H9 (cell line): ENCODE measurements around the gene PRKAR1A. TPM values are rescaled to one million over a fixed set of nuclear protein-coding genes. Genes with fewer than 3 reads are reported as not detected.

Source experiments
- DNase-seq: peaks from one replicate; pipeline ENCODE4 v3.0.0-alpha.2; 2017
- H2AFZ ChIP-seq: one replicate; pipeline ENCODE4 v1.6.1; 2013; ENCODE audit warnings: mild to moderate bottlenecking, low read length, control low read depth, moderate library complexity
- H2AK5ac ChIP-seq: 2 replicates; pipeline ENCODE4 v1.6.1; 2013; ENCODE audit warnings: low read length, control low read depth, mixed read lengths; ENCODE audit not compliant: insufficient read length
- H2BK120ac ChIP-seq: one replicate; pipeline ENCODE4 v1.6.1; 2013; ENCODE audit warnings: low read depth, mild to moderate bottlenecking, low read length, control low read depth, inconsistent platforms; ENCODE audit not compliant: poor library complexity, severe bottlenecking
- H2BK12ac ChIP-seq: 2 replicates; pipeline ENCODE4 v1.6.1; 2013; ENCODE audit warnings: low read length, control low read depth, mixed read lengths, low read depth; ENCODE audit not compliant: insufficient read length
- H2BK15ac ChIP-seq: 2 replicates; pipeline ENCODE4 v1.6.1; 2013; ENCODE audit warnings: low read depth, low read length, control low read depth
- H2BK20ac ChIP-seq: one replicate; pipeline ENCODE4 v1.6.1; 2013; ENCODE audit warnings: low read depth, mild to moderate bottlenecking, low read length, control low read depth, inconsistent platforms; ENCODE audit not compliant: poor library complexity, severe bottlenecking
- H2BK5ac ChIP-seq: 2 replicates; pipeline ENCODE4 v1.6.1; 2013; ENCODE audit warnings: low read length, control low read depth, mixed read lengths; ENCODE audit not compliant: insufficient read length
- H3K14ac ChIP-seq: 2 replicates; pipeline ENCODE4 v1.6.1; 2013; ENCODE audit warnings: low read length, control low read depth; ENCODE audit not compliant: insufficient read depth
- H3K18ac ChIP-seq: 2 replicates; pipeline ENCODE4 v1.6.1; 2013; ENCODE audit warnings: low read depth, mild to moderate bottlenecking, mixed read lengths, low read length, control low read depth; ENCODE audit not compliant: insufficient read length
- H3K23ac ChIP-seq: 2 replicates; pipeline ENCODE4 v1.6.1; 2013; ENCODE audit warnings: low read length, control low read depth, mixed read lengths, low read depth; ENCODE audit not compliant: insufficient read length
- H3K23me2 ChIP-seq: 2 replicates; pipeline ENCODE4 v1.6.1; 2013; ENCODE audit warnings: low read depth, mild to moderate bottlenecking, mixed read lengths, low read length, control low read depth; ENCODE audit not compliant: insufficient read length, poor library complexity, severe bottlenecking
- H3K27ac ChIP-seq: 2 replicates; pipeline ENCODE4 v1.5.1; 2013; ENCODE audit warnings: low read length, control low read depth, mixed read lengths, low read depth; ENCODE audit not compliant: insufficient read length
- H3K27me3 ChIP-seq: 2 replicates; pipeline ENCODE4 v1.6.1; 2013; ENCODE audit warnings: low read length, control low read depth, inconsistent platforms; ENCODE audit not compliant: insufficient read depth
- H3K4ac ChIP-seq: 2 replicates; pipeline ENCODE4 v1.6.1; 2013; ENCODE audit warnings: low read depth, mild to moderate bottlenecking, control low read depth, inconsistent platforms, low read length, moderate library complexity
- H3K4me1 ChIP-seq: 2 replicates; pipeline ENCODE4 v1.6.1; 2013; ENCODE audit warnings: low read length, control low read depth, inconsistent platforms; ENCODE audit not compliant: insufficient read depth
- H3K4me2 ChIP-seq: 2 replicates; pipeline ENCODE4 v1.6.1; 2013; ENCODE audit warnings: low read length, control low read depth, mixed read lengths; ENCODE audit not compliant: insufficient read length, insufficient read depth
- H3K56ac ChIP-seq: 2 replicates; pipeline ENCODE4 v1.6.1; 2013; ENCODE audit warnings: low read depth, mild to moderate bottlenecking, mixed read lengths, low read length, control low read depth; ENCODE audit not compliant: insufficient read length
- H3K79me1 ChIP-seq: 2 replicates; pipeline ENCODE4 v1.6.1; 2013; ENCODE audit warnings: low read depth, mild to moderate bottlenecking, moderate library complexity, low read length, control low read depth, inconsistent platforms; ENCODE audit not compliant: insufficient read depth, poor library complexity, severe bottlenecking
- H3K79me2 ChIP-seq: 2 replicates; pipeline ENCODE4 v1.6.1; 2013; ENCODE audit warnings: low read length, control low read depth, inconsistent platforms; ENCODE audit not compliant: insufficient read depth
- H3K9ac ChIP-seq: 2 replicates; pipeline ENCODE4 v1.6.1; 2013; ENCODE audit warnings: low read length, control low read depth, mixed read lengths; ENCODE audit not compliant: insufficient read length; ENCODE audit errors: extremely low read depth
- H3K9me3 ChIP-seq: one replicate; pipeline ENCODE4 v1.6.1; 2013; ENCODE audit warnings: low read depth, low read length, inconsistent platforms; ENCODE audit not compliant: control insufficient read depth
- H3T11ph ChIP-seq: one replicate; pipeline ENCODE4 v1.6.1; 2013; ENCODE audit warnings: mild to moderate bottlenecking, low read length, control low read depth, inconsistent platforms
- H4K20me1 ChIP-seq: one replicate; pipeline ENCODE4 v1.6.1; 2013; ENCODE audit not compliant: control insufficient read depth, insufficient read length, insufficient read depth
- H4K5ac ChIP-seq: 2 replicates; pipeline ENCODE4 v1.6.1; 2013; ENCODE audit warnings: low read depth, mild to moderate bottlenecking, mixed read lengths, low read length, control low read depth; ENCODE audit not compliant: insufficient read length
- H4K8ac ChIP-seq: replicated peaks from 2 replicates; pipeline ENCODE4 v1.6.1; 2013; ENCODE audit warnings: low read length, control low read depth, mixed read lengths, low read depth; ENCODE audit not compliant: insufficient read length
- H4K91ac ChIP-seq: 2 replicates; pipeline ENCODE4 v1.6.1; 2013; ENCODE audit warnings: low read depth, mild to moderate bottlenecking, moderate library complexity, mixed read lengths, low read length, control low read depth; ENCODE audit not compliant: insufficient read length
- H3K27ac Mint-ChIP-seq, 3 experiments: 2 replicates in 2 of 3; 3 replicates in 1 of 3; pipeline ENCODE4 v1.8.0; 2020 to 2021; ENCODE audit warnings: mixed read lengths in 3 of 3, mild to moderate bottlenecking in 1 of 3, moderate library complexity in 1 of 3
- H3K27me3 Mint-ChIP-seq: 2 replicates; pipeline ENCODE4 v1.8.0; 2021; ENCODE audit warnings: low read depth, mild to moderate bottlenecking, moderate library complexity, mixed read lengths
- H3K36me3 Mint-ChIP-seq, 3 experiments: 2 replicates in 2 of 3; 3 replicates in 1 of 3; pipeline ENCODE4 v1.8.0; 2020 to 2021; ENCODE audit warnings: low read depth in 3 of 3, mixed read lengths in 3 of 3; ENCODE audit not compliant: insufficient read depth in 1 of 3
- H3K4me1 Mint-ChIP-seq, 2 experiments: 2 replicates each; pipeline ENCODE4 v1.8.0; 2020; ENCODE audit warnings: mixed read lengths in 2 of 2
- H3K4me3 Mint-ChIP-seq, 2 experiments: 2 replicates in 1 of 2; 3 replicates in 1 of 2; pipeline ENCODE4 v1.8.0; 2020 to 2021; ENCODE audit warnings: mild to moderate bottlenecking in 2 of 2, mixed read lengths in 2 of 2, moderate library complexity in 1 of 2
- H3K9me3 Mint-ChIP-seq, 2 experiments: 2 replicates in 1 of 2; 3 replicates in 1 of 2; pipeline ENCODE4 v1.8.0; 2020; ENCODE audit warnings: mild to moderate bottlenecking in 2 of 2, mixed read lengths in 2 of 2, moderate library complexity in 1 of 2
- WGBS: extraction: QIAGEN DNeasy Blood & Tissue Kit; methylation state at CpG from one replicate; pipeline ENCODE4 v1.1.7; 2013; ENCODE audit warnings: missing lambda C conversion rate, low lambda C conversion rate, mixed read lengths; ENCODE audit not compliant: insufficient read length; ENCODE audit errors: extremely low coverage; 5-methylcytosine and 5-hydroxymethylcytosine counted together
- total RNA-seq: library from RNA; stranded (reverse); gene quantifications from 2 replicates; pipeline ENCODE4 v1.2.1, GENCODE V29; 2021
- TF ChIP-seq, protein P1 (sequence below): fragments of 200-600 bp; sonication (generic); conservative IDR thresholded peaks from 3 replicates; pipeline ENCODE4 v1.8.0; 2021; ENCODE audit warnings: antibody characterized with exemption, mild to moderate bottlenecking

PRKAR1A gene
- total RNA-seq, 1 experiment from 2014 or later: 171 TPM

DNA sequence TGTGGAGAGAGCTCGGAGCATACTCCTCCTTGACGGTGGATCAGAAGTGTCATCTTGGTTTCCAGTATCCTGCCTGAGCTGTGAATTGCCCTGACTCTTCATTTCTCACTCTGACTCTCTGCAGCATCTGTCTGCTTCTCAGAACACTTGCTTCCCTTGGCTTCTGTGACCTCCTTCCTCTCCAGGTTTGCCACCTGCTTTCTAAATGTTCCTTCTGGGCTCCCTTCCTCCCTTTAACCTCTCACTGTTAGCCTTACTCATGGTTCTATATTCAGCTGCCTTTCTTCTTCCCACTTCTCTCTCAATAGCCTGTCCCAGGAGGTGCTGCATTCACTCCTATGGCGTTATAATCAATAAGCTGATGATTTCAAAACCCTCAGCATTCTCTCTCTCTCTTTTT lies 11.2 kb upstream of the PRKAR1A start:
- TF ChIP-seq, protein P1, sequence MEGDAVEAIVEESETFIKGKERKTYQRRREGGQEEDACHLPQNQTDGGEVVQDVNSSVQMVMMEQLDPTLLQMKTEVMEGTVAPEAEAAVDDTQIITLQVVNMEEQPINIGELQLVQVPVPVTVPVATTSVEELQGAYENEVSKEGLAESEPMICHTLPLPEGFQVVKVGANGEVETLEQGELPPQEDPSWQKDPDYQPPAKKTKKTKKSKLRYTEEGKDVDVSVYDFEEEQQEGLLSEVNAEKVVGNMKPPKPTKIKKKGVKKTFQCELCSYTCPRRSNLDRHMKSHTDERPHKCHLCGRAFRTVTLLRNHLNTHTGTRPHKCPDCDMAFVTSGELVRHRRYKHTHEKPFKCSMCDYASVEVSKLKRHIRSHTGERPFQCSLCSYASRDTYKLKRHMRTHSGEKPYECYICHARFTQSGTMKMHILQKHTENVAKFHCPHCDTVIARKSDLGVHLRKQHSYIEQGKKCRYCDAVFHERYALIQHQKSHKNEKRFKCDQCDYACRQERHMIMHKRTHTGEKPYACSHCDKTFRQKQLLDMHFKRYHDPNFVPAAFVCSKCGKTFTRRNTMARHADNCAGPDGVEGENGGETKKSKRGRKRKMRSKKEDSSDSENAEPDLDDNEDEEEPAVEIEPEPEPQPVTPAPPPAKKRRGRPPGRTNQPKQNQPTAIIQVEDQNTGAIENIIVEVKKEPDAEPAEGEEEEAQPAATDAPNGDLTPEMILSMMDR: no peak
- H2AK5ac ChIP-seq: no peak overlapping the region
- no peak overlapping the region for H3K9ac ChIP-seq
- H2BK12ac ChIP-seq: no peak overlapping the region
- peaks cover 3 to 4% of the 10 kb centered on the region in 2 experiments for H3K9me3 Mint-ChIP-seq
- no peak overlapping the region for H4K5ac ChIP-seq
- no peaks in the 10 kb centered on the region for H3K27me3 ChIP-seq
- H4K8ac ChIP-seq: no peak overlapping the region
- H2BK15ac ChIP-seq: no peak overlapping the region
- H3K23me2 ChIP-seq: no peaks in the 10 kb centered on the region
- no peaks in the 10 kb centered on the region for H3K9me3 ChIP-seq
- H2AFZ ChIP-seq: no peak overlapping the region
- no peak overlapping the region for H3K56ac ChIP-seq
- no peak overlapping the region for H3K27ac Mint-ChIP-seq
- no peak overlapping the region for H3T11ph ChIP-seq
- no peaks in the 10 kb centered on the region; a peak in 1 of 4 replicates for H3K4me1 Mint-ChIP-seq
- no peak overlapping the region for H2BK5ac ChIP-seq
- no peak overlapping the region for H3K4me3 Mint-ChIP-seq
- H3K4me1 ChIP-seq: no peaks in the 10 kb centered on the region
- H3K27me3 Mint-ChIP-seq: no peaks in the 10 kb centered on the region; the same call in 1 of the 2 replicates
- H3K79me1 ChIP-seq: no peaks in the 10 kb centered on the region
- H3K36me3 Mint-ChIP-seq: peaks cover 2 to 4% (median 3%) of the 10 kb centered on the region in 3 experiments; a peak in 4 of 7 replicates
- no peak overlapping the region for H3K4ac ChIP-seq
- no peak overlapping the region for H3K23ac ChIP-seq
- H3K27ac ChIP-seq: no peak overlapping the region
- no peaks in the 10 kb centered on the region for H3K79me2 ChIP-seq
- DNase-seq: no peak
- no CpG with 5 or more reads among the region's 3 CpGs for WGBS
- no peak overlapping the region for H3K14ac ChIP-seq
- H2BK20ac ChIP-seq: no peak overlapping the region
- no peaks in the 10 kb centered on the region for H4K20me1 ChIP-seq
- no peak overlapping the region for H2BK120ac ChIP-seq
- H3K18ac ChIP-seq: no peak overlapping the region
- no peak overlapping the region for H3K4me2 ChIP-seq
- H4K91ac ChIP-seq: no peak overlapping the region
